K562 (cell line): ENCODE data around the gene HYOU1. TPM values are rescaled to one million over a fixed set of nuclear protein-coding genes. Genes with fewer than 3 reads are reported as not detected.

Experiments
- ATF1 ChIP-seq, 2 experiments: fragments of 450-650 bp in 1 of 2; IDR thresholded peaks; 2 replicates each; pipeline ENCODE4 v1.6.1; 2016; ENCODE audit warnings: missing compliant biosample characterization in 1 of 2, missing genetic modification characterization in 1 of 2
- ATF7 ChIP-seq: fragments of 450-650 bp; IDR thresholded peaks from 2 replicates; pipeline ENCODE4 v1.7.1; 2014; ENCODE audit warnings: mild to moderate bottlenecking, moderate library complexity
- CBFA2T3 ChIP-seq: fragments of 450-650 bp; IDR thresholded peaks from 2 replicates; pipeline ENCODE4 v1.6.1; 2017
- ETV1 ChIP-seq: fragments of 450-650 bp; conservative IDR thresholded peaks from 2 replicates; pipeline ENCODE4 v1.6.1; 2016; ENCODE audit warnings: missing genetic modification characterization, control low read depth, low read depth, missing compliant biosample characterization
- ETV5 ChIP-seq: sonication (generic); formaldehyde crosslinking; IDR thresholded peaks from 2 replicates; pipeline ENCODE4 v1.4.0; 2020; ENCODE audit warnings: low read depth, mild to moderate bottlenecking, missing genetic modification reagents
- PHF20 ChIP-seq: fragments of 450-650 bp; IDR thresholded peaks from 2 replicates; pipeline ENCODE4 v1.6.1; 2018; ENCODE audit not compliant: partially characterized antibody
- POLR2A ChIP-seq: fragments of 450-650 bp; conservative IDR thresholded peaks from 2 replicates; pipeline ENCODE4 v1.6.1; 2016
- PTBP1 ChIP-seq: fragments of 200-400 bp; formaldehyde crosslinking; IDR thresholded peaks from 2 replicates; pipeline ENCODE4 v1.6.1; 2017; ENCODE audit warnings: low read depth, low read length
- SIRT6 ChIP-seq: IDR thresholded peaks from one replicate; pipeline ENCODE4 v1.6.1; 2012; ENCODE audit warnings: low read depth, mild to moderate bottlenecking, control low read depth, inconsistent platforms, low read length, moderate library complexity
- TGIF2 ChIP-seq: sonication (generic); formaldehyde crosslinking; IDR thresholded peaks from 2 replicates; pipeline ENCODE4 v1.8.1; 2022; ENCODE audit warnings: mild to moderate bottlenecking, missing genetic modification reagents, moderate library complexity
- TRIM28 ChIP-seq: fragments of 450-650 bp; IDR thresholded peaks from 2 replicates; pipeline ENCODE4 v1.6.1; 2017
- polyA plus RNA-seq, 8 experiments: library from polyadenylated mRNA; depleted of rRNA in 4 of 8; stranded (reverse) in 5 of 8; unstranded in 3 of 8; fragments of >200 nt; fragmentation: Nextera tagmentation in 2 of 8; fragmentation: Illumina TruSeq in 1 of 8; extraction: Ambion mirVana in 2 of 8; extraction: Trizol in 1 of 8; gene quantifications; 2 replicates each; pipeline versions ENCODE4 v1.2.1 to v1.2.3, GENCODE V29; 2011 to 2014; ENCODE audit warnings: inconsistent platforms in 1 of 8, missing spikeins in 1 of 8
- total RNA-seq, 7 experiments: library from RNA; depleted of rRNA in 6 of 7; stranded (reverse); fragments of >200 nt in 6 of 7; fragmentation: Illumina TruSeq in 2 of 7; extraction: Trizol in 2 of 7; gene quantifications; 2 replicates each; pipeline versions ENCODE4 v1.2.1 to v1.2.3, GENCODE V29; 2011 to 2021; ENCODE audit warnings: low replicate concordance in 1 of 7
- TF ChIP-seq, protein P1 (sequence below), 2 experiments: fragments of 150-350 bp in 1 of 2; IDR thresholded peaks; 2 replicates each; pipeline ENCODE4 v1.6.1; 2012 to 2016; ENCODE audit warnings: low read depth in 2 of 2, low read length in 2 of 2, mild to moderate bottlenecking in 1 of 2, moderate library complexity in 1 of 2
- TF ChIP-seq, protein P2 (sequence below): fragments of 450-650 bp; IDR thresholded peaks from 2 replicates; pipeline ENCODE4 v1.6.1; 2016
- TF ChIP-seq, protein P3 (sequence below): fragments of 250-450 bp; sonication (Bioruptor Pico); IDR thresholded peaks from 2 replicates; pipeline ENCODE4 v1.5.0; 2021; ENCODE audit warnings: mild to moderate bottlenecking, borderline replicate concordance
- TF ChIP-seq, protein P4 (sequence below): sonication (generic); formaldehyde crosslinking; IDR thresholded peaks from 2 replicates; pipeline ENCODE4 v1.8.0; 2022; ENCODE audit warnings: mild to moderate bottlenecking, missing genetic modification reagents
- TF ChIP-seq, protein P5 (sequence below), 2 experiments: fragments of 450-650 bp; conservative IDR thresholded peaks; 2 replicates each; pipeline ENCODE4 v1.6.1; 2017; ENCODE audit warnings: mild to moderate bottlenecking in 2 of 2, moderate library complexity in 2 of 2

The HYOU1 gene
- total and polyA plus RNA-seq, 9 of the 15 experiments (the other 6 are each of a cell fraction or from before 2014, with no cell fraction given): 19.5 to 197 (median 128) TPM

DNA sequence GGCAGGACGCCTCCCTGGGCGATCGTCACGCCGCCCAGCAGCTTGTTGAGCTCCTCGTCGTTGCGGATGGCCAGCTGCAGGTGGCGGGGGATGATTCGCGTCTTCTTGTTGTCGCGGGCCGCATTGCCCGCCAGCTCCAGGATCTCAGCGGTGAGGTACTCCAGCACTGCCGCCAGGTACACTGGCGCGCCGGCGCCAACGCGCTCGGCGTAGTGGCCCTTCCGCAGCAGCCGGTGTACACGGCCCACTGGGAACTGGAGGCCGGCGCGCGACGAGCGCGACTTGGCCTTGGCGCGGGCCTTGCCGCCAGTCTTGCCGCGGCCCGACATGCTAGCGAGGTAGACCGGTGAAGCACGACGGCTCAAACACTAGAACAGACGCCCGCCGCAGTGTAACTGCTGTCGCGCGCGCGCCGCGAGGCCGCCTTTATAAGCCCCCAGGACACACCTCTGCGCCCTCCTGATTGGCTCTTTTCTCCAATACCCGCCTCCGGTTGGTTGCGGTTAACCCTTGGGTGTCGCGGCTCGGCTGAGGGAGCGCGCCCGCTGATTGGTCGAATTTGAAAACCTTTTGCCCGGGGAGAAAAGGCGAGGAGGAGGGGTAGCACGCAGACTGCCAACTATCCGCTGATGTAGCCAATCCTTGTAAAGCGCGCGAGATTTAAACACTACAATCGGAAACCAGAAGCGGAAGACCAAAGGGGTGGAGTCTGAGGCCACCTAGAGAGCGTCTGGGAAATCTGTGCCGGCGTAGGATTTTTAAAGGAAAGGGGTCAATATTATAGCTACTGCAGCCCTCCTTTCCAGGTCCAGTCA, 38.3 kb upstream of the HYOU1 start (continued):
- TF ChIP-seq PTBP1 (peak; percentile 77; the same call in 1 of the 2 replicates), ETV5 (CRISPR knock-in tag) (peak; percentile 80), ATF7 (peak; percentile 86), SIRT6 (peak; percentile 6), ETV1 (0 out of 2 replicates have a peak, but pooled peaks have one; percentile 27), TRIM28 (no peak), CBFA2T3 (peak; percentile 41), POLR2A (peak; percentile 100), ATF1 (CRISPR knock-in tag; IDR thresholded peaks at IDR 0.05) (no peak), ATF1 (tag; IDR thresholded peaks at IDR 0.05) (peak; percentile 90), TGIF2 (CRISPR knock-in tag) (peak; percentile 98; the same call in 1 of the 2 replicates), PHF20 (peak; percentile 79)
- TF ChIP-seq, protein P1, sequence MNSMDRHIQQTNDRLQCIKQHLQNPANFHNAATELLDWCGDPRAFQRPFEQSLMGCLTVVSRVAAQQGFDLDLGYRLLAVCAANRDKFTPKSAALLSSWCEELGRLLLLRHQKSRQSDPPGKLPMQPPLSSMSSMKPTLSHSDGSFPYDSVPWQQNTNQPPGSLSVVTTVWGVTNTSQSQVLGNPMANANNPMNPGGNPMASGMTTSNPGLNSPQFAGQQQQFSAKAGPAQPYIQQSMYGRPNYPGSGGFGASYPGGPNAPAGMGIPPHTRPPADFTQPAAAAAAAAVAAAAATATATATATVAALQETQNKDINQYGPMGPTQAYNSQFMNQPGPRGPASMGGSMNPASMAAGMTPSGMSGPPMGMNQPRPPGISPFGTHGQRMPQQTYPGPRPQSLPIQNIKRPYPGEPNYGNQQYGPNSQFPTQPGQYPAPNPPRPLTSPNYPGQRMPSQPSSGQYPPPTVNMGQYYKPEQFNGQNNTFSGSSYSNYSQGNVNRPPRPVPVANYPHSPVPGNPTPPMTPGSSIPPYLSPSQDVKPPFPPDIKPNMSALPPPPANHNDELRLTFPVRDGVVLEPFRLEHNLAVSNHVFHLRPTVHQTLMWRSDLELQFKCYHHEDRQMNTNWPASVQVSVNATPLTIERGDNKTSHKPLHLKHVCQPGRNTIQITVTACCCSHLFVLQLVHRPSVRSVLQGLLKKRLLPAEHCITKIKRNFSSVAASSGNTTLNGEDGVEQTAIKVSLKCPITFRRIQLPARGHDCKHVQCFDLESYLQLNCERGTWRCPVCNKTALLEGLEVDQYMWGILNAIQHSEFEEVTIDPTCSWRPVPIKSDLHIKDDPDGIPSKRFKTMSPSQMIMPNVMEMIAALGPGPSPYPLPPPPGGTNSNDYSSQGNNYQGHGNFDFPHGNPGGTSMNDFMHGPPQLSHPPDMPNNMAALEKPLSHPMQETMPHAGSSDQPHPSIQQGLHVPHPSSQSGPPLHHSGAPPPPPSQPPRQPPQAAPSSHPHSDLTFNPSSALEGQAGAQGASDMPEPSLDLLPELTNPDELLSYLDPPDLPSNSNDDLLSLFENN (IDR thresholded peaks at IDR 0.05; ENCODE audit: low read depth in 2 of 2, low read length in 2 of 2): peak in 1 of 2 experiments; percentile 92; a peak in 2 of 4 replicates
- TF ChIP-seq, protein P2, sequence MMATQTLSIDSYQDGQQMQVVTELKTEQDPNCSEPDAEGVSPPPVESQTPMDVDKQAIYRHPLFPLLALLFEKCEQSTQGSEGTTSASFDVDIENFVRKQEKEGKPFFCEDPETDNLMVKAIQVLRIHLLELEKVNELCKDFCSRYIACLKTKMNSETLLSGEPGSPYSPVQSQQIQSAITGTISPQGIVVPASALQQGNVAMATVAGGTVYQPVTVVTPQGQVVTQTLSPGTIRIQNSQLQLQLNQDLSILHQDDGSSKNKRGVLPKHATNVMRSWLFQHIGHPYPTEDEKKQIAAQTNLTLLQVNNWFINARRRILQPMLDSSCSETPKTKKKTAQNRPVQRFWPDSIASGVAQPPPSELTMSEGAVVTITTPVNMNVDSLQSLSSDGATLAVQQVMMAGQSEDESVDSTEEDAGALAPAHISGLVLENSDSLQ: peak; percentile 85
- TF ChIP-seq, protein P3, sequence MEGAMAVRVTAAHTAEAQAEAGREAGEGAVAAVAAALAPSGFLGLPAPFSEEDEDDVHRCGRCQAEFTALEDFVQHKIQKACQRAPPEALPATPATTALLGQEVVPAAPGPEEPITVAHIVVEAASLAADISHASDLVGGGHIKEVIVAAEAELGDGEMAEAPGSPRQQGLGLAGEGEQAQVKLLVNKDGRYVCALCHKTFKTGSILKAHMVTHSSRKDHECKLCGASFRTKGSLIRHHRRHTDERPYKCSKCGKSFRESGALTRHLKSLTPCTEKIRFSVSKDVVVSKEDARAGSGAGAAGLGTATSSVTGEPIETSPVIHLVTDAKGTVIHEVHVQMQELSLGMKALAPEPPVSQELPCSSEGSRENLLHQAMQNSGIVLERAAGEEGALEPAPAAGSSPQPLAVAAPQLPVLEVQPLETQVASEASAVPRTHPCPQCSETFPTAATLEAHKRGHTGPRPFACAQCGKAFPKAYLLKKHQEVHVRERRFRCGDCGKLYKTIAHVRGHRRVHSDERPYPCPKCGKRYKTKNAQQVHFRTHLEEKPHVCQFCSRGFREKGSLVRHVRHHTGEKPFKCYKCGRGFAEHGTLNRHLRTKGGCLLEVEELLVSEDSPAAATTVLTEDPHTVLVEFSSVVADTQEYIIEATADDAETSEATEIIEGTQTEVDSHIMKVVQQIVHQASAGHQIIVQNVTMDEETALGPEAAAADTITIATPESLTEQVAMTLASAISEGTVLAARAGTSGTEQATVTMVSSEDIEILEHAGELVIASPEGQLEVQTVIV: no peak
- TF ChIP-seq, protein P4, sequence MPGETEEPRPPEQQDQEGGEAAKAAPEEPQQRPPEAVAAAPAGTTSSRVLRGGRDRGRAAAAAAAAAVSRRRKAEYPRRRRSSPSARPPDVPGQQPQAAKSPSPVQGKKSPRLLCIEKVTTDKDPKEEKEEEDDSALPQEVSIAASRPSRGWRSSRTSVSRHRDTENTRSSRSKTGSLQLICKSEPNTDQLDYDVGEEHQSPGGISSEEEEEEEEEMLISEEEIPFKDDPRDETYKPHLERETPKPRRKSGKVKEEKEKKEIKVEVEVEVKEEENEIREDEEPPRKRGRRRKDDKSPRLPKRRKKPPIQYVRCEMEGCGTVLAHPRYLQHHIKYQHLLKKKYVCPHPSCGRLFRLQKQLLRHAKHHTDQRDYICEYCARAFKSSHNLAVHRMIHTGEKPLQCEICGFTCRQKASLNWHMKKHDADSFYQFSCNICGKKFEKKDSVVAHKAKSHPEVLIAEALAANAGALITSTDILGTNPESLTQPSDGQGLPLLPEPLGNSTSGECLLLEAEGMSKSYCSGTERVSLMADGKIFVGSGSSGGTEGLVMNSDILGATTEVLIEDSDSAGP (CRISPR knock-in tag): peak; percentile 42; the same call in 1 of the 2 replicates
- TF ChIP-seq, protein P5, sequence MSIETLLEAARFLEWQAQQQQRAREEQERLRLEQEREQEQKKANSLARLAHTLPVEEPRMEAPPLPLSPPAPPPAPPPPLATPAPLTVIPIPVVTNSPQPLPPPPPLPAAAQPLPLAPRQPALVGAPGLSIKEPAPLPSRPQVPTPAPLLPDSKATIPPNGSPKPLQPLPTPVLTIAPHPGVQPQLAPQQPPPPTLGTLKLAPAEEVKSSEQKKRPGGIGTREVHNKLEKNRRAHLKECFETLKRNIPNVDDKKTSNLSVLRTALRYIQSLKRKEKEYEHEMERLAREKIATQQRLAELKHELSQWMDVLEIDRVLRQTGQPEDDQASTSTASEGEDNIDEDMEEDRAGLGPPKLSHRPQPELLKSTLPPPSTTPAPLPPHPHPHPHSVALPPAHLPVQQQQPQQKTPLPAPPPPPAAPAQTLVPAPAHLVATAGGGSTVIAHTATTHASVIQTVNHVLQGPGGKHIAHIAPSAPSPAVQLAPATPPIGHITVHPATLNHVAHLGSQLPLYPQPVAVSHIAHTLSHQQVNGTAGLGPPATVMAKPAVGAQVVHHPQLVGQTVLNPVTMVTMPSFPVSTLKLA (conservative IDR thresholded peaks at IDR 0.05): peak; percentile 78 to 89
